Measurements from ENCODE around the gene CACNA1B.

DNA sequence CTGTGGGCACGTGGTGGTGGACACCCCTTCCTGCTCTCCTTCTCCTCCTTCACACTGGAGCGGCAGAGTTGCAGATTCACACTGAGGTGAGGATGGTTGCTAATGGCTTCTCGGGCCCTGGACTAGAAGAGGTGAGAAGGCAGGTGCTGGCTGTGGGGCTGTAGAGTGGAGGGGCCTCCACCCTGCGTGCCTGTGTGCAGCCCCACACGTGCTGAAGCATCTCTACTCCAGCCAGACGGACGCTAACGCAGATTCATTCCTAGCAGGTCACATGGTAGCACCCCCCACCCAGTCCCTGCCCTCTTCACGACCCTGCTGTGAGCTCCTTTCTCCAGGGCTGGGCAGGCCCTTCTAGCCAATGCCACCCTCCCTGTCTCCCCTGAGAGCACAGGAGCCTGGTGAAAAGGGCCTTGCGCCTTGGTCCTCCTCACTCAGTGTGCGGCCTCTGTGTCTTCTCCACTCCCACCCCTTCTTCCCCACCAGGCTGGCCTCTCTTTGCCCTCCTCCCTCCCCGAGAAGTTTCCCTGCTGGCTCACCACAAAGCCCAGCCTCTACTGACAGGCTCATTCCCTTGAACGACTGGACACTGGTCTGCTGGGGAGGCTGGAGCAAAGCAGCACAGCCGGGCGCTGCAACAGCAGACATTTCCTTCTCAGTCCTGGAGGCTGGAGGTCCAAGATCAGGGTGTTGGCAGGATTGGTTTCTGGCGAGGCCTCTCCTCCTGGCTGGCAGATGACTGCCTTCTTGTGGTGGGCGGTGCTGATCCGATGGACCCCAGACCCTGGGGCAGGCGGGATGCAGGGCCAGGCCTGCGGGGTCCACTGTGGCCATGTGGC lies 14.2 kb downstream of the CACNA1B start:
- TF ChIP-seq, protein P1, sequence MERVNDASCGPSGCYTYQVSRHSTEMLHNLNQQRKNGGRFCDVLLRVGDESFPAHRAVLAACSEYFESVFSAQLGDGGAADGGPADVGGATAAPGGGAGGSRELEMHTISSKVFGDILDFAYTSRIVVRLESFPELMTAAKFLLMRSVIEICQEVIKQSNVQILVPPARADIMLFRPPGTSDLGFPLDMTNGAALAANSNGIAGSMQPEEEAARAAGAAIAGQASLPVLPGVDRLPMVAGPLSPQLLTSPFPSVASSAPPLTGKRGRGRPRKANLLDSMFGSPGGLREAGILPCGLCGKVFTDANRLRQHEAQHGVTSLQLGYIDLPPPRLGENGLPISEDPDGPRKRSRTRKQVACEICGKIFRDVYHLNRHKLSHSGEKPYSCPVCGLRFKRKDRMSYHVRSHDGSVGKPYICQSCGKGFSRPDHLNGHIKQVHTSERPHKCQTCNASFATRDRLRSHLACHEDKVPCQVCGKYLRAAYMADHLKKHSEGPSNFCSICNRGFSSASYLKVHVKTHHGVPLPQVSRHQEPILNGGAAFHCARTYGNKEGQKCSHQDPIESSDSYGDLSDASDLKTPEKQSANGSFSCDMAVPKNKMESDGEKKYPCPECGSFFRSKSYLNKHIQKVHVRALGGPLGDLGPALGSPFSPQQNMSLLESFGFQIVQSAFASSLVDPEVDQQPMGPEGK (CRISPR knock-in tag; IDR thresholded peaks at IDR 0.05), result no peak
- TF ChIP-seq, protein P2, sequence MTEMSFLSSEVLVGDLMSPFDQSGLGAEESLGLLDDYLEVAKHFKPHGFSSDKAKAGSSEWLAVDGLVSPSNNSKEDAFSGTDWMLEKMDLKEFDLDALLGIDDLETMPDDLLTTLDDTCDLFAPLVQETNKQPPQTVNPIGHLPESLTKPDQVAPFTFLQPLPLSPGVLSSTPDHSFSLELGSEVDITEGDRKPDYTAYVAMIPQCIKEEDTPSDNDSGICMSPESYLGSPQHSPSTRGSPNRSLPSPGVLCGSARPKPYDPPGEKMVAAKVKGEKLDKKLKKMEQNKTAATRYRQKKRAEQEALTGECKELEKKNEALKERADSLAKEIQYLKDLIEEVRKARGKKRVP (CRISPR knock-in tag; IDR thresholded peaks at IDR 0.05), result no peak
- TF ChIP-seq ARNT (IDR thresholded peaks at IDR 0.05) (no peak), HNRNPUL1 (IDR thresholded peaks at IDR 0.05; ENCODE audit: low read depth, low read length) (no peak), FOXK2 (IDR thresholded peaks at IDR 0.05) (no peak), POLR2AphosphoS5 (IDR thresholded peaks at IDR 0.05; ENCODE audit: low read depth, low read length) (no peak)

Data from HepG2 (cell line).